ENCODE results near the gene PLD1.

GRCh38 chr3:171747223-171747920 lies 62.9 kb downstream of the PLD1 start:
- TF ChIP-seq, protein P1, sequence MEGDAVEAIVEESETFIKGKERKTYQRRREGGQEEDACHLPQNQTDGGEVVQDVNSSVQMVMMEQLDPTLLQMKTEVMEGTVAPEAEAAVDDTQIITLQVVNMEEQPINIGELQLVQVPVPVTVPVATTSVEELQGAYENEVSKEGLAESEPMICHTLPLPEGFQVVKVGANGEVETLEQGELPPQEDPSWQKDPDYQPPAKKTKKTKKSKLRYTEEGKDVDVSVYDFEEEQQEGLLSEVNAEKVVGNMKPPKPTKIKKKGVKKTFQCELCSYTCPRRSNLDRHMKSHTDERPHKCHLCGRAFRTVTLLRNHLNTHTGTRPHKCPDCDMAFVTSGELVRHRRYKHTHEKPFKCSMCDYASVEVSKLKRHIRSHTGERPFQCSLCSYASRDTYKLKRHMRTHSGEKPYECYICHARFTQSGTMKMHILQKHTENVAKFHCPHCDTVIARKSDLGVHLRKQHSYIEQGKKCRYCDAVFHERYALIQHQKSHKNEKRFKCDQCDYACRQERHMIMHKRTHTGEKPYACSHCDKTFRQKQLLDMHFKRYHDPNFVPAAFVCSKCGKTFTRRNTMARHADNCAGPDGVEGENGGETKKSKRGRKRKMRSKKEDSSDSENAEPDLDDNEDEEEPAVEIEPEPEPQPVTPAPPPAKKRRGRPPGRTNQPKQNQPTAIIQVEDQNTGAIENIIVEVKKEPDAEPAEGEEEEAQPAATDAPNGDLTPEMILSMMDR (IDR thresholded peaks at IDR 0.05): no peak
- no peak for TF ChIP-seq POLR2A (IDR thresholded peaks at IDR 0.05)
- no peak for TF ChIP-seq EP300 (IDR thresholded peaks at IDR 0.05)

All from tibial nerve (tissue), 4 donors.